NCI-H748 (cell line): ENCODE data around the gene TTC39A.
"Not testable (repeated sequence)": the region's sequence is repeated elsewhere in the genome, so short reads cannot be mapped to it uniquely, and the experiment has no call there.

Experiments used
- DNase-seq: peaks from one replicate; lab custom pipeline; 2025; ENCODE audit not compliant: unreplicated experiment; lab: John Stamatoyannopoulos, UW

TTC39A gene

DNA sequence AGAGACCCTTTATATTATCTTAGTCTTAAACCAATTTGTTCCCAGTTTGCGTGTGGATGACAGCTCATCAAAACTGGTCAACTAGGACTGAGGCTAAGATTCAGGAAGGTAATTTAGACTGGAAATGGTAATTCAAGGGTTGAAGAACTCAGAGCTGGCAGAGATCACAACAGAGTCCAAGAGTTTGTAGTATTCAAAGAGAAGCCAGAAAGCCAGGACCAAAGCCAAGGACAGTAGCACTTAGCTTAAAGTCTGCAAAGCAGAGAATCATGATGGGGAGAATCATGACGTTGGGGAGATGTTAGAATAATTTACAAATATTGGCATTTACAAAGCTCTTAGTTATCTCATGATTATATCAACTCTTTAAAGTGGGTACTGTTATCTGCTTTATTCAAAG lies 61.7 kb downstream of the TTC39A start:
- DNase-seq = no peak

DNA sequence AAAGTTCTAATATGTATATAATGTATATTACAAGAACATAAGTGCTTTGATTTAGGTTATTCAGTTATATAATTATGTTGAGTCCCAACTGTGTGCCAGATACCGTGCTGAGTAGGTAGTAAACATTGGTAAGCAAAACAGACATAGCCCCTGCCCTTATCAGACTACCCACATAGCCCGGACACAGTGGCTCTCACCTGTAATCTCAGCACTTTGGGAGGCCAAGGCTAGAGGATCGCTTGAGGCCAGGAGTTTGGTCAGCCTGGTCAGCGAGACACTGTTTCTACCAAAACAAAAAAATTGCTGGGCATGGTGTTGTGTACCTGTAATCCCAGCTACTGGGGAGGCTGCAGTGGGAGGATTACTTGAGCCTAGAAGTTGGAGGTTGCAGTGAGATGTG lies 63.6 kb downstream of the TTC39A start:
- DNase-seq = no peak

DNA sequence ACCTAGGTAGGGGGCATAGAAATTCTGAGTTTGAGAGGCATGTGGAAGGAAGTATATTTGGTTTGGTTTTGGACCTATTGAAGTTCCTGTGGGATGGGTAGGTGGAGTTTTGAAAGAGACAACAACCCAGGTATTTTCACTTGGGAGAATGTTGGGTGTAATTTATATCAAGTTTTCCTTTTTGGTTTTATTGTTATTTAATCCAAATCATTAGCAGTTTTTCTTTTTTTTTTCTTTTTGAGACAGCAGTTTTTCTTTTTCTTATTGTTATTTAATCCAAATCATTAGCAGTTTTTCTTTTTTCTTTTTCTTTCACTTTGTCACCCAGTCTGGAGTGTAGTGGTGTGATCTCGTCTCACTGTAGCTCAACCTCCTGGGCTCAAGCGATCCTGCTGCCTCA lies 64.2 kb downstream of the TTC39A start:
- DNase-seq = no peak

DNA sequence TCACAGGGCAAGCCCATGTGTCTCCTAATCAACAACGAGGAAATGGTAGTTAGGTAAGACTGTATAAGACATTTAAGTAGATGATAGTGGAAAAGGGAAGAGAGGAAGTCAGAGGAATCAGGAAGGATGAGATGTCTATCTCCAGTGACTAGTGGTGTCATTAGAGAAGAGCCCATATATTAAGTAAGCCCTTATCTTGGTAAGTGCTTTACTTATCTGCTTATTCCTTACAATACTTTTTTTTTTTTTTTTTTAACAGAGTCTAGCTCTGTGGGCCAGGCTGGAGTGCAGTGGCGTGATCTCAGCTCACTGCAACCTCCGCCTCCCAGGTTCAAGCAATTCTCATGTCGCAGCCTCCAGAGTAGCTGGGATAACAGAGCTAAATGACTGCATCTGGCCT lies 64.7 kb downstream of the TTC39A start:
- no peak for DNase-seq

DNA sequence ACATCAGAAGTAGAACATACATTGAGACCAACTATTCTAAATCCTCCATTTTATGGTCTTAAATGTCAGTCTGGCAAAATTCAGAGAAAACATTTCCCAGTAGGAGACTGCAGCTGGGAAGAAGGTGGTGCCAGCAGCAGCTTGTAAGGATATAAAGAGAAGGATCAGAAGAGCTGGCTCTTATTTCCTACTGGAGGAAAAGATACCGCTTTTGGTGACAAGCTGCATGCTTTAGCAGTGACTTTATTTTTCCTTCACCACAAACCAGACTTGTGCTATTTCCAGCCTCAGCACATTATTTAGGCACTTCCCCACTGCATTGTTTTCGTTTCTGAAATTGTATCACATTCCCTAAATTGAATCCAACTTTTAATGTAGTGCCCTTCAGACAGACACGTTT lies 65.9 kb downstream of the TTC39A start:
- DNase-seq = no peak

DNA sequence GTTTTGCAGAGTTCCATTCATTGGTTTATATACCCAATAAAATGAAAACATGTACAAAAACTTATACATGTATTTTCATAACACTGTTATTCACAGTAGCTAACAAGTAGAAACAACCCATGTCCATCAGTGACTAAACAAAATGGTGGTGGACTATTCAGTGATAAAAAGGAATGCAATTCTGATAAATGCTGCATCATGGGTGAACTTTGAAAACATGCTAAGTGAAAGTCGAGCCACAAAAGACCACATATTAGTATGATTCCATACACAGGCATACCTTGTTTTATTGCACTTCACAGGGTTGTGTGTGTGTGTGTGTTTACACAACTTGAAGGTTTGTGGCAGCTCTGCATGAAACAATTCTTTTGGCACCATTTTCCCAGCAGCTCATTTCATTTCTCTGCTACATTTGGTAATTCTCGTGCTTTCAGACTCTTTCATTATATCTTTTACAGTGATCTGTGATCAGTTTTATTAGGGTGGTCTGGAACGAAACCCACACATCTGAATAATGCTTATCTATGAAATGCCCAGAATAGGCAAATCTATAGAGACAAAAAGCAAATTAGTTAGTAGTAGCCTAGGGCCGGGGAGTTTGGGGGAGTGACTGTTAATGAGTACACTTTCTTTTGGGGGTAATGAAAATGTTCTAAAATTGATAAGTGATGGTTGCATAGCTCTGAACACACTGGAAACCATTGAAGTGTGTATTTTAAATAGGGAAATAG lies 67.0 kb downstream of the TTC39A start:
- DNase-seq = no peak

DNA sequence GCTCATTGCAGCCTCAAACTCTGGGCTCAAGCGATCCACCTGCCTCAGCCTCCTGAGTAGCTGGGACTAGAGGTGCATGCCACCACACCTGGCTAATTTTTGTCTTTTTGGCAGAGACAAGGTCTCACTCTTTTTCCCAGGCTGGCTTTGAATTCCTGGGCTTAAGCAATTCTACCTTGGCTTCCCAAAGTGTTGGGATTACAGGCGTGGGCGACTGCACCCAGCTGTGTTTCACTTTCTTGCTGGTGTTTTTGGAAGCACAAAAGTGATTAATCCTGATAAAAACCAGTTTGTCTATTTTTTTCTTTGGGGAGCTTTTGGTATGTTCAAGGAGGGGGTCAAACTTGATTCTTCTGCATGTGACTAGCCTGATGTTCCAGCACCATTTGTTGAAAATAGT lies 75.0 kb downstream of the TTC39A start:
- no peak for DNase-seq

DNA sequence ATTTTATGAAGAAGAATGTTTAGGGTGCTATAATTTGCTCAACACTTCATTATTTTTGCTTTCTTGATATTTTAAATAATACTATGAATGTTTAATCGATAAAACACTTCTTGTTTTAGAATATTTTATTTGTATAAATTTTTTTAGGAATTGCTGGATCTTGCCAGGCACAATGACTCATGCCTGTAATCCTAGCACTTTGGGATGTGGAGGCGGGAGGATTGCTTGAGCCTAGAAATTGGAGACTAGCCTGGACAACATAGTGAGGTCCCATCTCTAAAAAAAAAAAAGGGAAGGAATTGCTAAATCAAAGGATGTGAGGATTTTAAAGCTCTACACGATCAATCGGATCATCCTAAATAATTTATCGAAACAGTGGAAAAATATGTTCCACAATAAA lies 76.7 kb downstream of the TTC39A start:
- no peak for DNase-seq

DNA sequence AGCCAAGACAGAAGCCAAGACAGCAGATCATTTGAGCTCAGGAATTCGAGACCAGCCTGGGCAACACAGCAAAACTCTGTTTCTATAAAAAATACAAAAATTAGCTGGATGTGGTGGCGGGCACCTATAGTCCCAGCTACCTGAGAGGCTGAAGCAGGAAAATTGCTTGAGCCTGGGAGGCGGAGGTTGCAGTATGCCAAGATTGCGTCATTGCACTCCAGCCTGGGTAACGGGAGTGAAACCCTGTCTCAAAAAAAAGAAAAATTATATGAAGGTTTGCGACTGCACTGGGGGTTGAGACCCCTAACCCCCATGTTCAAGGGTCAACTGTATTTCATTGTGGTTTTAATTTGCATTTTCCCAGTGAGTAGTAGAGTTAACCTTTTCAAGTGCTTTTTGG lies 78.0 kb downstream of the TTC39A start:
- DNase-seq = no peak

DNA sequence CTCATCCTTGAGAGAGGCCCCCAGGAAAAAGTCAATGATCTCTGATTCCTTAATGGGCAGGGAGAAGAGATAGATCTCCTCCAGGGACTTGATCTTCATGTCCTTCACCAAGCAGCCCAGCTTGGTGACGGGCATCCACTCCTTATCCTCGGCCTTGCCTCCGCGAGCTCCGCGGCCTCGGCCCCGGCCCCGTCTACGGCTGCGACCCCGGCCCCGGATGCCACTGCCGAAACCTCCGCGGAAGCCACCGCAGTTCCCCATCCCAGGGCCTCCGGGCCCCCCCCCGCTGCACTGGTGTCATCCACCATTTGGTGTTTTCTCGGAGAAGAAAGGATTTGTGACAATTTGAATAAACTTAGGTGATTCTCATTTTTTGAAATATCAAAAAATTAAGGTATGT lies 79.2 kb downstream of the TTC39A start:
- DNase-seq = not testable (repeated sequence)

DNA sequence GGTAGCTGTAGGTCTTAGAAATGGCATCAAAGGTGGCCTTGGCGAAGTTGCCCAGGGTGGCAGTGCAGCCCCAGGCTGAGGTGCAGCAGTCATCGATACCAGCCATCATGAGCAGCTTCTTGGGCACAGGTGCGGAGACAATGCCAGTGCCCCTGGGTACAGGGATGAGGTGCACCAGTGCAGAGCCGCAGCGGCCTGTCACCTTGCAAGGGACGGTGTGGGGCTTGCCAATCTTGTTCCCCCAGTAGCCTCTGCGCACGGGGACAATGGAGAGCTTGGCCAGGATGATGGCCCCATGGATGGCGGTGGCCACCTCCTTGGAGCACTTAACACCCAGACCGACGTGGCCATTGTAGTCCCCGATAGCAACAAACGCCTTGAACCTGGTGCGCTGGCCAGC lies 79.6 kb downstream of the TTC39A start:
- DNase-seq = not testable (repeated sequence)

DNA sequence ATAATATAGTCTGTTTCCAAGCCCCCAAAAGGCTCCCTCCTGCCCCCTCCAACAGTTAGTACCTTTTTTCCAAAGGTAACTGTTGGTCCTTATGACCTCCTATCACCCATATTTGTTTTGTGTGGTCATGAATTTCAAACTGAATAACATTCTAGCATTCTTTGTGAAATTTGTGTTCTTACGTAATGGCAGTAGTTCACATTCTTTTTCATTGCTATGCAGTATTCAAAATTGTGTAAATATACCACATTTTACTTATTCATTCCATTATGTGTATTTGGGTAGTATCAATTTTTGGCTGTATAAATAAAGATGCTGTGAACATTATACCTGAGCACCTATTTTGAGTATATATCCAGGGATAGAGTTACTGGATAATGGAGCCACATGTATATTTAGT lies 80.9 kb downstream of the TTC39A start:
- no peak for DNase-seq

DNA sequence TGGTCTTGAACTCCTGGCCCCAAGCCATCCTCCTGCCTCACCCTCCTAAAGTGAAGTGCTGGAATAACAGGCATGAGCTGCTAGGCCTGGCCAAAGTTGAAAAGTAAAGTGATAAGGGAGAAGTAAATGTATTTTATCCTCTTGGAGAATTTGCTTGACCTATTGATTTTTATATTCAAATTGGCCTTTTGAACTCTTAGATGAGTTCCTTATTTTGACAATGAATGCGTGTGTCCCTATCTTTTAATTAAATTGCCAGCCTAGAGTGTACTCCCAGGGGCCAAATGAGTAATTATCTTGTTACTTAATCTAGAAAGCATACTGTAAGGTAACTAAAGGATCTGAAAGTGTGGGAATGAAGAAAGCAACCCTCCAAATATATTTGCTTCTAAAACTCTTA lies 82.9 kb downstream of the TTC39A start:
- DNase-seq = no peak

DNA sequence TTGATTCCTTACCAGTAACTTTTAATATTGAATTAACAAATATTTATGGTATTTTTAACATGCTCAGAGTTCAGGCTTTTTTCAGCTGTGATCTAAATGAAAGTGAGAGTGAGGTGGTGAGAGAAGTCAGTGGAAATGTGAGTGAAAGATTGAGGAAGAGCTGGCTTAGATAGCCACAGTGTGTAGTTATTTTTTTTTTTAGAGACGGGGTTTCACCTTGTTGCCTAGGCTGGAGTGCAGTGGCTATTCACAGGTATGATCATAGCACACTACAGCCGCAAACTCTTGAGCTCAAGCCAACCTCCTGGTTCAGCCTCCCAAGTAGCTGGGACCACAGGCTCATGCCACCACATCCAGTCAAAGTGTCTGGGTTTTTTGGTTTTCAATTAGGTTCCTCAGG lies 83.3 kb downstream of the TTC39A start:
- no peak for DNase-seq

DNA sequence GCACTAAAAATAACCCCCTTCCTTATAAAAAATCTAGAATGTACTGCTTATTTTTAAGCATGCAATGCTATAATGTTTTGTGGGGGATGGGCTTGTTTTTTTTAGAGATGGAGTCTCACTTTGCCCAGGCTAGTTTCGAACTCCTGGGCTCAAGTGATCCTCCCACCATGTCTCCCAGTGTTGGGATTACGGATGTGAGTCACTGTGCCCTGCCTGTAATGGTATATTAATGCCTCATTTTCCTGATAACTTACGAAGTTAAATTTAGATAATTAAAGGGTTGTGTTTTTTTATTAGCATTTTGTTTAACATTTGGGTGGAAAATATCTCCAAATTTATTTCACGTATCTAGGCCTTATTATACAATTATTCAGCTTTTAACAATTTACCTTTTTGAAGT lies 87.8 kb downstream of the TTC39A start:
- DNase-seq = no peak

DNA sequence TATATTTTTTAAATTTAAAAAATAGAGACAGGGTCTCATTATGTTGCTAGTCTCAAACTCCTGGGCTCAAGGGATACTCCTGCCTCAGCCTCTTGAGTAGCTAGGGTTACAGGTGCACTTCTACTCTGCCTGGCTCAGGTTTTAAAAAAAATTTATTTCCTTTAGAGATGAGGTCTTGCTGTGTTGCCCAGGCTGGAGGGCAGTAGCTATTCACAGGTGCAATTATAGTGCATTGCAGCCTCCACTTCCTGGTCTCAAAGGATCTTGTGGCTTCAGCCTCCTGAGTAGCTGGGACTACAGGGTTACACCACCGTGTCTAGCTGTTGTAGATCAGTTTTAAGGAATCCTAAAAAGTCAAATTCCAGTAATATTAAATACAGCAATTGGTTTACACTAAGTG lies 89.2 kb downstream of the TTC39A start:
- DNase-seq = no peak

DNA sequence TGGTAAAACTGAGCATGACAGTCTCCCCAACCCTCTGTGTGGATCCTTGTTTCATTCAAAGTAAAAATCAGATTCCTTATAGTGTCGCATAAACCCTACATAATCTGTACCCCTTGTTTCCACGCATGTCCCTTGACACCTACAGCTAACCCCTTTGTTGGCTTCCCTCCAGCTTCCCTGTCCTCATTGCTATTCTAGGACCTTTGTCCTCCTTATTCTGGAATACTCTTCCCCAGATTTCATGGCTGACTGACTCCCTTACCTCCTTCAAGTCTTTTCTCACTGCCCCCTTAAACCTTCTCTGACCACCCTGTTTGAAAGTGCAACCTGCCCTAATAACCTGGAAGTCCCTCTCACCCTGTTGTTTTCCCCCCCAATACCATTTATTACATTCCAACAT lies 90.3 kb downstream of the TTC39A start:
- DNase-seq = no peak

DNA sequence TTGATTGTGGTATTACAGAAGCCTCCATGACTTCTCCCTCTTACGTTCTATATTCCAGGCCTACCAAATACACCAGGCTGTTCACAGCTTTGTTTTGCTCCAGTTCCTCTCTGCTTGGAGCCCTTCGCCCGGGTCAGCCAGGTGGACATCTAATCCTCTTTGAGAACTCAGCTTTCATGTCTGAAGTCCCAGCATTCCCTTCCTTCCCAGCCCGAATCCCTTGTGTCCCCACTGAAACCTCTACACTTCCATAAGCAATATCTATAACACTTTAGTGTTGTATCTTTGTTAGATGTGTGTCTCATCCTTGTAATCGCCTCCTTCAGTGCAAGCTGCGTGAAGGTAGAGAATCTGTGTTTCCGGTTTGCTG lies 92.3 kb downstream of the TTC39A start:
- DNase-seq = peak; percentile 51

DNA sequence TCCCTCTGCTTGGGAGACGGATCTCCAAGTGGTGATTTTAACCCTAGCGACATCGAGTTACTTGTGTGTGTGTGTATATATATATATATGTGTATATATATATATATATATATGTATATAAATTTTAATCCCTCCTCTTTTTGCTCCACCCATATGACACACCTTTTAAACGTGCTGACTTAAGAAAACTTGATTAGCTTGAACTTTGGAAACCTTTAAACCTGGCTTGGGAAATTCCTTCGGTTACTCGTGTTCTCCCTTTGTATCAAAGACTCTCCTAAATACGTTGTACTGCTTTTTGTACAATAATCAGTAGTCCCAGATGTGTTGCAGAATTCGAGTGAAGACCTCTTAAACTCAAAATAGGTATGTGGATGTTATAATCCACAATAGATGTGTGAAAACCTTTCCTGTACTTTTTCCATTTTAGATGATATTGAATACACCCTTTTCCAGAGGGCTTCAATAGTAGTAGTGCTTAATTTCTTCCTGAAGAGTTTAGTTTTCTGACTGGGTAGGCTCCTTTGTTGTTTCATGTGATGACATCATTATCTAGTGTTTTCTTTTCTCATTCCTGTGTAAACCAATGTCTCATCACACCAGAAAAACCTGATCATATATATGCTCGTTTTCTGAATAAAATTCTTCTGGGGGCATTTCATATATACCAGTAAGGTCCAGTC lies 92.9 kb downstream of the TTC39A start:
- no peak for DNase-seq
